BLaER1 treated with 17β-estradiol and CSF1 and Interleukin-3, amounts not matched to agents 10 nM and 100 nM (cell line): ENCODE measurements around the gene BNC2.
A peak's percentile ranks its signal among the peaks of the same experiment; 100 is the strongest.

Source experiments
- H3K27ac ChIP-seq, 11 experiments: shearing (Covaris generic); formaldehyde crosslinking; 2 replicates each; pipeline ENCODE4 v1.8.1; 2022
- H3K27me3 ChIP-seq, 11 experiments: shearing (Covaris generic); formaldehyde crosslinking; 2 replicates each; pipeline ENCODE4 v1.8.1; 2022
- H3K36me3 ChIP-seq, 11 experiments: shearing (Covaris generic); formaldehyde crosslinking; 2 replicates each; pipeline ENCODE4 v1.8.1; 2022
- H3K4me1 ChIP-seq, 10 experiments: shearing (Covaris generic); formaldehyde crosslinking; 2 replicates each; pipeline ENCODE4 v1.8.1; 2022
- H3K4me2 ChIP-seq, 11 experiments: shearing (Covaris generic); formaldehyde crosslinking; 2 replicates each; pipeline ENCODE4 v1.8.1; 2022
- H3K4me3 ChIP-seq, 10 experiments: shearing (Covaris generic); formaldehyde crosslinking; 2 replicates each; pipeline ENCODE4 v1.8.1; 2022
- H3K9ac ChIP-seq, 11 experiments: shearing (Covaris generic); formaldehyde crosslinking; 2 replicates each; pipeline ENCODE4 v1.8.1; 2022
- H3K9me3 ChIP-seq, 11 experiments: shearing (Covaris generic); formaldehyde crosslinking; replicated peaks in 1 of 11; 2 replicates each; pipeline ENCODE4 v1.8.1; 2022
- H4K20me1 ChIP-seq, 11 experiments: shearing (Covaris generic); formaldehyde crosslinking; 2 replicates each; pipeline ENCODE4 v1.8.1; 2022
- Cebpa-rat ChIP-seq, 11 experiments: shearing (Covaris generic); IDR thresholded peaks; 2 replicates each; pipeline ENCODE4 v1.8.1; 2022

The BNC2 gene

DNA sequence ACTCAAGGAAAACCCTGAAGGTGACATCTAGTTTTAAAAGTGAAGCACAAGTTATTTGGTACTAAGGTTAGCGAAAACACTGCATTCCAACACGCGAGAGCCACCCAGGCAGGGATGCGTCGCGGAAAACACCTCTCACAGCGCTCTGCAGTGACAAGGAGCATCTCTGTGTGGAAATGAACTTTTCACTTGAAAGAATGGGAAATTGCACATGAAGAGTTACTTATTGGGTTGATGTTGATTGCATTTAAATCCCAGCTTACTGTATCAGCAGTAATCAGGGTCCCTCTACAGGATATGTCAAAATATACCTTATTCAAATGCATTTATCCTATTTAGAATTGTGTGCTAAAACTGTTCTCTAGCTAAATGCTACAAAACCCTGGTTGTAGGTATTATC, 144.4 kb downstream of the BNC2 start:
- no peak overlapping the region; a peak in 1 of 22 replicates for H3K9ac ChIP-seq
- H3K27ac ChIP-seq = no peak overlapping the region
- no peaks in the 10 kb centered on the region for H3K9me3 ChIP-seq
- H4K20me1 ChIP-seq = peaks cover 0 to 33% (median 0%) of the 10 kb centered on the region in 11 experiments; a peak in 3 of 22 replicates
- peaks cover 26 to 41% (median 30%) of the 10 kb centered on the region in 11 experiments for H3K27me3 ChIP-seq
- H3K4me2 ChIP-seq = peak overlapping the region in 6 of 11 experiments; percentile 71 to 87 (median 81); a peak in 10 of 22 replicates
- no peak for TF ChIP-seq Cebpa-rat (IDR thresholded peaks at IDR 0.05)
- no peaks in the 10 kb centered on the region for H3K36me3 ChIP-seq
- H3K4me1 ChIP-seq = peaks cover 4 to 23% (median 12%) of the 10 kb centered on the region in 10 experiments; a peak in 13 of 20 replicates
- no peak overlapping the region for H3K4me3 ChIP-seq

DNA sequence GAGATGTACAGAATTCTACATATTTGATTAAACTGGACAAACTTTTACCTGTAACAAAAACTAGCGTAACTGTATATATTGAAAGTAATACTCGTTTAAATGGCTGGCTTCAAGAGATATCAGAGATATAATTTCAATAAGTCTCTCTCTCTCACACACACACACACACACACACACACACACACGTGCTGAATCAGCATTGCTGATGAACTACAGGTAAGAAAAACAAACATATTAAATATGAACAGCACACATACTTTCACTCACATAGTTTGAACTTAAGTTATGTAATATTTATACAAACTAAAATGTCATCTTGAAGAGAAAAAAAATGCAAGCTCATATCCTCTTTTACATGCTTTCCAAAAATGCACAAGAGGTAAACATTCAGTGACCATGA, 145.4 kb downstream of the BNC2 start:
- TF ChIP-seq Cebpa-rat (IDR thresholded peaks at IDR 0.05) = no peak
- Histone ChIP-seq H3K4me3 (no peak overlapping the region), H3K27me3 (peaks cover 26 to 38% (median 29%) of the 10 kb centered on the region in 11 experiments), H3K9ac (no peak overlapping the region), H3K4me2 (no peak overlapping the region), H3K9me3 (no peaks in the 10 kb centered on the region), H3K36me3 (no peaks in the 10 kb centered on the region), H4K20me1 (peaks cover 0 to 28% (median 0%) of the 10 kb centered on the region in 11 experiments; a peak in 3 of 22 replicates), H3K4me1 (peaks cover 4 to 23% (median 12%) of the 10 kb centered on the region in 10 experiments; a peak in 13 of 20 replicates), H3K27ac (no peak overlapping the region)

GRCh38 chr9:16721972-16722371, 148.5 kb downstream of the BNC2 start:
- Histone ChIP-seq H3K4me1 (peaks cover 0 to 13% (median 5%) of the 10 kb centered on the region in 10 experiments; a peak in 7 of 20 replicates), H3K9ac (no peak overlapping the region), H3K9me3 (no peaks in the 10 kb centered on the region), H3K4me2 (no peak overlapping the region), H4K20me1 (peaks cover 0 to 10% (median 0%) of the 10 kb centered on the region in 11 experiments; a peak in 3 of 22 replicates), H3K4me3 (no peak overlapping the region), H3K36me3 (no peaks in the 10 kb centered on the region), H3K27me3 (peaks cover 12 to 15% (median 13%) of the 10 kb centered on the region in 11 experiments), H3K27ac (no peak overlapping the region)
- TF ChIP-seq Cebpa-rat (IDR thresholded peaks at IDR 0.05) = no peak

DNA sequence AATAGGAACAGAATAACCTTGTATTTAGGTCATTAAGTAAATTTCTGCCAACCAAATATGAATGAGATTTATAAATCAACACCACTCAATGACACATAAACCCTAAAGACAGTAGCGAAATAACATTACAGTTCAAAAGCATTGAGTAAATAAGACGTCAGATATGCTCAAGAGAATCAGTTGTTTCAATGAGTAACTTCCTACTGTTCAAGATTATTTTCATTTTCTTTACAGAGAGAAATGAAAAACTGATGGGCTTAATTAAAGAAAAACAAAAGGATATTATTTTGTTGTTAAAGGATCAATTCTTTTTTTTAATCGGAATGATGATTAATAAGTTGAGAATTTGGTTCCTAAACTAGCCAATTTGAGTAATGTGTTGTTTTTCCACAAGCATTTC, 150.1 kb downstream of the BNC2 start:
- no peak overlapping the region for H3K4me2 ChIP-seq
- peaks cover 0 to under 1% (median 0%) of the 10 kb centered on the region in 11 experiments; a peak in 1 of 22 replicates for H4K20me1 ChIP-seq
- no peaks in the 10 kb centered on the region for H3K27me3 ChIP-seq
- H3K4me3 ChIP-seq = no peak overlapping the region
- no peak for TF ChIP-seq Cebpa-rat (IDR thresholded peaks at IDR 0.05)
- H3K36me3 ChIP-seq = no peaks in the 10 kb centered on the region
- no peak overlapping the region for H3K9ac ChIP-seq
- H3K27ac ChIP-seq = no peak overlapping the region
- H3K9me3 ChIP-seq = no peaks in the 10 kb centered on the region
- no peaks in the 10 kb centered on the region; a peak in 1 of 20 replicates for H3K4me1 ChIP-seq

DNA sequence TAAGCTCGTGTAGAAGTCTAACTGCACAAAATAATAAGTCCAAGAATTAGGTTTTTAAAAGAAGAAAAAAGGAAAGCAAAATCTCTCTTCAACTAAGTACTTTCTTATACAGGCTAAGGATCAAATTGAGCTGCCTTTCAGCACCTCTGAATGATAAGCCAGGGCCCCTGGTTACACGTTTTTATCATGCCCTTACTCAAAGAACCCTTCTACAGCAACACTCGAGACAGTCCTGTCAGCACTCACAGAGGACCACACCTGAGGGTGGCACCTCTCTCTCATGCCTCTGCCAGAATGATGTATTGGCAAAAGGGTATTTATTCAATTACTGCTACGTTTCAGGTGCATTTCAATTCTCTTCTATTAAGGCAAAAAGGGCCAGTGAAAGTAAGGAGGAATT, 150.5 kb downstream of the BNC2 start:
- Histone ChIP-seq H3K27me3 (no peaks in the 10 kb centered on the region), H4K20me1 (no peaks in the 10 kb centered on the region; a peak in 1 of 22 replicates), H3K4me1 (no peaks in the 10 kb centered on the region), H3K27ac (no peak overlapping the region), H3K4me2 (no peak overlapping the region), H3K4me3 (no peak overlapping the region), H3K36me3 (no peaks in the 10 kb centered on the region), H3K9ac (no peak overlapping the region), H3K9me3 (no peaks in the 10 kb centered on the region)
- TF ChIP-seq Cebpa-rat (IDR thresholded peaks at IDR 0.05) = no peak

- TF ChIP-seq Cebpa-rat (IDR thresholded peaks at IDR 0.05) = no peak
- Histone ChIP-seq H4K20me1 (no peaks in the 10 kb centered on the region; a peak in 1 of 22 replicates), H3K4me1 (no peaks in the 10 kb centered on the region), H3K27ac (no peak overlapping the region), H3K4me3 (no peak overlapping the region), H3K9ac (no peak overlapping the region), H3K36me3 (no peaks in the 10 kb centered on the region), H3K9me3 (no peaks in the 10 kb centered on the region), H3K4me2 (no peak overlapping the region), H3K27me3 (no peaks in the 10 kb centered on the region)
Measured at GRCh38 chr9:16718952-16719351, 151.5 kb downstream of the BNC2 start.

DNA sequence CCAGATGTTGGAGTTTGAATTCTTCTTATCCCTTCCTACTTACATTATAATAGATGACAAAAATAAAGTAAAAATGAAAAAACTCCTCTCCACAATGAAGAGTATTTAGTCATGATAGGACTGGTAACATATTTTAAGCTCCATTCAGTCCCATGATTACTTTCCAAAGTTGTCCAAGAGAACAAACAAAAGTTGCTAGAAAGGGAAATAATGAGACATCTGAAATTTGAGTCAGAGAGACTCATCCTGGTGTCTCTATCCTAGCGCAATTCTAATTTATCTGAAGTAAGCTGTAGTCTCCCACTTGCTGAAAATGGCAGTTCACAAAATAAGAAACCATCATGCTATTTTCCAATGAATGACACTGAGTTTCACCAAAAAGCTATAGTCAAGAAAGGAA, 152.2 kb downstream of the BNC2 start:
- no peak overlapping the region for H3K9ac ChIP-seq
- no peaks in the 10 kb centered on the region for H3K36me3 ChIP-seq
- TF ChIP-seq Cebpa-rat (IDR thresholded peaks at IDR 0.05) = no peak
- H3K4me2 ChIP-seq = no peak overlapping the region
- H3K27ac ChIP-seq = no peak overlapping the region
- H3K27me3 ChIP-seq = no peaks in the 10 kb centered on the region
- H3K4me3 ChIP-seq = no peak overlapping the region
- H3K4me1 ChIP-seq = no peaks in the 10 kb centered on the region
- H3K9me3 ChIP-seq = no peaks in the 10 kb centered on the region
- H4K20me1 ChIP-seq = no peaks in the 10 kb centered on the region; a peak in 1 of 22 replicates

GRCh38 chr9:16716601-16717000, 153.9 kb downstream of the BNC2 start:
- Histone ChIP-seq H3K4me2 (no peak overlapping the region), H3K9me3 (no peaks in the 10 kb centered on the region), H4K20me1 (no peaks in the 10 kb centered on the region), H3K36me3 (no peaks in the 10 kb centered on the region), H3K4me3 (no peak overlapping the region), H3K27ac (no peak overlapping the region), H3K4me1 (no peaks in the 10 kb centered on the region), H3K9ac (no peak overlapping the region), H3K27me3 (no peaks in the 10 kb centered on the region)
- no peak for TF ChIP-seq Cebpa-rat (IDR thresholded peaks at IDR 0.05)

- no peaks in the 10 kb centered on the region for H3K9me3 ChIP-seq
- H3K4me2 ChIP-seq = no peak overlapping the region
- H3K4me1 ChIP-seq = peaks cover 0 to 6% (median 0%) of the 10 kb centered on the region in 10 experiments; a peak in 1 of 20 replicates
- H3K27ac ChIP-seq = no peak overlapping the region
- H3K4me3 ChIP-seq = no peak overlapping the region
- no peak overlapping the region for H3K9ac ChIP-seq
- no peaks in the 10 kb centered on the region for H3K27me3 ChIP-seq
- H4K20me1 ChIP-seq = no peaks in the 10 kb centered on the region
- H3K36me3 ChIP-seq = no peaks in the 10 kb centered on the region
- no peak for TF ChIP-seq Cebpa-rat (IDR thresholded peaks at IDR 0.05)
Measured at GRCh38 chr9:16715404-16715803, 155.1 kb downstream of the BNC2 start.

DNA sequence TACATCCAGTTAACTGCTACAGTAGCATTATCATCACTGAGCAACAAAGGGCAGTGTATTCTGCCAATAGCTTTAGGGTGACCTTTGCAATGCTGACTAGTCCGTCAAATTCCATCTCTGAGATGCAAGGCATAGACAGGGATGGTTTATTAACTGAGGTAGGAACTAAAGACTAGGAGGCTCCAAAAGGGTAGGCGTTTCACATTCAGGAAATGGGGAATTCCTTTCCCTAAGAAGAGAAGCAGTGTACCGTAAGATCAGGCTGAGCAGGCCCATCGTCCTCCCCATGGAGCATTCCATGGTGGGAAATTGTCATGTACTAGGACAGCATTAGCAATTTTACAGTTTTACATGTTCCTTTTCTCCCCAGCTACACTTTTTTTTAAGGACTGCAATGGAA, 157.7 kb downstream of the BNC2 start:
- peaks cover 5 to 14% (median 9%) of the 10 kb centered on the region in 10 experiments; a peak in 14 of 20 replicates for H3K4me1 ChIP-seq
- H3K9ac ChIP-seq = no peak overlapping the region
- no peak overlapping the region for H3K4me3 ChIP-seq
- no peaks in the 10 kb centered on the region for H3K36me3 ChIP-seq
- H3K9me3 ChIP-seq = no peaks in the 10 kb centered on the region
- H3K27me3 ChIP-seq = no peaks in the 10 kb centered on the region
- no peak overlapping the region for H3K27ac ChIP-seq
- no peaks in the 10 kb centered on the region for H4K20me1 ChIP-seq
- no peak overlapping the region for H3K4me2 ChIP-seq
- no peak for TF ChIP-seq Cebpa-rat (IDR thresholded peaks at IDR 0.05)
